ENCODE results near the gene SUSD3. TPM values are rescaled to one million over a fixed set of nuclear protein-coding genes. Genes with fewer than 3 reads are reported as not detected.
A peak's percentile ranks its signal among the peaks of the same experiment; 100 is the strongest.

SUSD3 gene
- total and polyA plus RNA-seq, 2 of the 8 experiments (the other 6 are each of a cell fraction or from before 2014, with no cell fraction given), result 5.5 to 35.4 TPM

DNA sequence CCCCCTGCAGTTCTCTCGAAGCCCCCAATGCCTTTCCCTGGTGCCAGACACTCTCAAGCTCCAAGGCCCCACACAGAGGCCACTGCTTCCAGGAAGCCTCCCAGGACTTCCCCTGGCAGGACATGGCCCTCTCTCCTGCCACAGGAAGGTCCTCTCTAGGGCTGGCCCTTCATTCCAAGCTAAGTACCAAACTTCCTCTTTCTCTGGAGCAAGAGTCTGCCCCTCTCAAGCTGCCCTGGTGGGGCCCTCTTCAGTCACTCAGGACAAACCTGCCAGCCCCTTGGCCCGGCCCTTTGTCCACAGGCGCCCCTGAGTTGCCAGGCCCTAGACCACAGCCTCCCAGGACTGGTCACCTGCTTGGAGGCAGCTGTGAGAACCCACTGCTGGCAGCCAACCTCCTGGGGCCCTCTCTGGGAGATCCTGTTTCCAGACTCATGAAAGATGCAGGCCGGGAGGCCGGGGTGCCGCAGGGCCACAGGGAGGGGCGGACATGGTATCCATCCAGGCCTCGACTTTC is 69.0 kb downstream of the SUSD3 start:
- H3K23ac ChIP-seq (ENCODE audit: insufficient read length), result no peak overlapping the region
- H3K79me2 ChIP-seq (ENCODE audit: control insufficient read depth in 1 of 2, insufficient read depth in 2 of 2, low read length in 2 of 2), result peaks cover 0 to 11% of the 10 kb centered on the region in 2 experiments; a peak in 1 of 4 replicates
- no peak overlapping the region; the same call in 1 of the 2 replicates for H4K8ac ChIP-seq (ENCODE audit: extremely low read depth, insufficient read depth, low read length)
- ChIA-PET POLR2A (ENCODE audit: partially characterized antibody) (interaction anchor here (1.1 to 1.6 kb wide), 2 partner anchors 8 to 13 kb away, joined by 3 read pairs; no protein-coding TSS in a partner anchor), CTCF (ENCODE audit: partially characterized antibody) (interaction anchor here (0.7 to 1.7 kb wide), 10 partner anchors 8 to 170 kb away, joined by 3 to 8 read pairs (median 3); no protein-coding TSS in a partner anchor)
- H3K27ac ChIP-seq (ENCODE audit: low read depth, low read length), result no peak overlapping the region
- H2AK5ac ChIP-seq (ENCODE audit: low read depth, low read length), result no peak overlapping the region
- no peak overlapping the region for H2BK20ac ChIP-seq (ENCODE audit: low read length)
- no peak overlapping the region; the same call in 1 of the 2 replicates for H3K18ac ChIP-seq (ENCODE audit: extremely low read depth, low read length)
- H2BK120ac ChIP-seq (replicated peaks; ENCODE audit: low read depth, low read length), result no peak overlapping the region
- peak overlapping the region; percentile 40; the same call in 1 of the 2 replicates for H2BK5ac ChIP-seq (ENCODE audit: low read depth, low read length)
- H3K9ac ChIP-seq (replicated peaks in 1 of 4; ENCODE audit: extremely low read depth in 1 of 4, low read depth in 3 of 4, low read length in 3 of 4), result no peak overlapping the region
- H3K14ac ChIP-seq (ENCODE audit: insufficient read length), result no peak overlapping the region
- peaks cover 0 to 4% (median 0%) of the 10 kb centered on the region in 4 experiments; a peak in 1 of 8 replicates for H3K36me3 ChIP-seq (ENCODE audit: control insufficient read depth in 2 of 4, insufficient read depth in 4 of 4, low read length in 3 of 4)
- no peak overlapping the region for H4K91ac ChIP-seq (replicated peaks; ENCODE audit: insufficient read length, low read length)
- no peak overlapping the region for H3K4me3 ChIP-seq (ENCODE audit: extremely low read depth in 1 of 4, insufficient read depth in 2 of 4, low read depth in 3 of 4, low read length in 4 of 4)
- H3K4me2 ChIP-seq (ENCODE audit: insufficient read depth in 1 of 2, low read depth in 2 of 2, low read length in 2 of 2), result no peak overlapping the region
- peaks cover 0 to 24% (median 14%) of the 10 kb centered on the region in 4 experiments; a peak in 6 of 7 replicates for H3K4me1 ChIP-seq (replicated peaks in 1 of 4; ENCODE audit: control insufficient read depth in 3 of 4, insufficient read depth in 4 of 4, low read length in 3 of 4)
- H3K9me3 ChIP-seq (ENCODE audit: insufficient read depth in 2 of 2, low read depth in 1 of 2, low read length in 1 of 2), result no peaks in the 10 kb centered on the region
- no peak for FAIRE-seq
- no peak overlapping the region for H4K5ac ChIP-seq (ENCODE audit: insufficient read length, low read depth, low read length)
- 83% methylated on average over 8 of the region's 8 CpGs; no CpG with 5 or more reads in 1 of the 2 experiments for WGBS, 2 experiments (ENCODE audit: extremely low coverage in 1 of 2, insufficient coverage in 1 of 2, insufficient read length in 1 of 2, insufficient replicate concordance in 2 of 2, low coverage in 1 of 2, low lambda C conversion rate in 2 of 2, missing lambda C conversion rate in 1 of 2)
- no peak overlapping the region for H2BK15ac ChIP-seq (ENCODE audit: low read length)
- no peak overlapping the region for H2AFZ ChIP-seq (ENCODE audit: low read length)
- peaks cover 14% of the 10 kb centered on the region for H3K79me1 ChIP-seq (ENCODE audit: low read depth, low read length)
- H3K23me2 ChIP-seq (ENCODE audit: low read depth, low read length), result 0 out of 2 replicates have a peak, but pooled peaks cover 1% of the 10 kb centered on the region
- no peak overlapping the region for H3K4ac ChIP-seq (replicated peaks; ENCODE audit: insufficient read length, low read depth, low read length)
- H3K56ac ChIP-seq (replicated peaks; ENCODE audit: insufficient read length, low read depth, low read length), result no peak overlapping the region
- H2BK12ac ChIP-seq (ENCODE audit: low read depth, low read length), result no peak overlapping the region
- H3K27me3 ChIP-seq (replicated peaks in 1 of 4; ENCODE audit: control insufficient read depth in 3 of 4, extremely low read depth in 1 of 4, insufficient read depth in 3 of 4, low read length in 3 of 4), result no peaks in the 10 kb centered on the region; a peak in 1 of 7 replicates
- DNase-seq (ENCODE audit: low read depth in 1 of 2, low spot score in 2 of 2), result no peak
- peaks cover 0 to 19% of the 10 kb centered on the region in 2 experiments for H4K20me1 ChIP-seq (replicated peaks in 1 of 2; ENCODE audit: control insufficient read depth in 1 of 2, insufficient read depth in 2 of 2, low read length in 2 of 2)
- TF ChIP-seq, protein P1, sequence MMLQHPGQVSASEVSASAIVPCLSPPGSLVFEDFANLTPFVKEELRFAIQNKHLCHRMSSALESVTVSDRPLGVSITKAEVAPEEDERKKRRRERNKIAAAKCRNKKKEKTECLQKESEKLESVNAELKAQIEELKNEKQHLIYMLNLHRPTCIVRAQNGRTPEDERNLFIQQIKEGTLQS (IDR thresholded peaks at IDR 0.05; ENCODE audit: insufficient read depth, low read depth, low read length), result no peak
- TF ChIP-seq SP1 (IDR thresholded peaks at IDR 0.05; ENCODE audit: low read depth, low read length), result no peak
- no peak for TF ChIP-seq JUND (IDR thresholded peaks at IDR 0.05; ENCODE audit: low read length)
- no peak for TF ChIP-seq TEAD4 (IDR thresholded peaks at IDR 0.05; ENCODE audit: low read depth, low read length)
- TF ChIP-seq CBX5 (IDR thresholded peaks at IDR 0.05; ENCODE audit: low read depth, low read length), result no peak
- TF ChIP-seq CEBPB (IDR thresholded peaks at IDR 0.05; ENCODE audit: low read depth, low read length), result no peak
- TF ChIP-seq, protein P2, sequence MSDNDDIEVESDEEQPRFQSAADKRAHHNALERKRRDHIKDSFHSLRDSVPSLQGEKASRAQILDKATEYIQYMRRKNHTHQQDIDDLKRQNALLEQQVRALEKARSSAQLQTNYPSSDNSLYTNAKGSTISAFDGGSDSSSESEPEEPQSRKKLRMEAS (IDR thresholded peaks at IDR 0.05), result no peak
- TF ChIP-seq SP2 (IDR thresholded peaks at IDR 0.05; ENCODE audit: low read length), result no peak
- TF ChIP-seq KDM5A (IDR thresholded peaks at IDR 0.05; ENCODE audit: low read length), result no peak
- TF ChIP-seq HDAC6 (IDR thresholded peaks at IDR 0.05; ENCODE audit: low read depth, low read length), result no peak
- no peak for TF ChIP-seq RBBP5 (IDR thresholded peaks at IDR 0.05; ENCODE audit: borderline replicate concordance, low read depth, low read length)
- TF ChIP-seq MAFK (IDR thresholded peaks at IDR 0.05; ENCODE audit: low read depth, low read length), result no peak
- TF ChIP-seq TAF7 (optimal IDR thresholded peaks at IDR 0.05; ENCODE audit: borderline replicate concordance, low read depth, low read length), result no peak

All from H1 (cell line).